ENCODE data around the gene FGF5.
"Not testable (repeated sequence)": the region's sequence is repeated elsewhere in the genome, so short reads cannot be mapped to it uniquely, and the experiment has no call there.

Gene FGF5

DNA sequence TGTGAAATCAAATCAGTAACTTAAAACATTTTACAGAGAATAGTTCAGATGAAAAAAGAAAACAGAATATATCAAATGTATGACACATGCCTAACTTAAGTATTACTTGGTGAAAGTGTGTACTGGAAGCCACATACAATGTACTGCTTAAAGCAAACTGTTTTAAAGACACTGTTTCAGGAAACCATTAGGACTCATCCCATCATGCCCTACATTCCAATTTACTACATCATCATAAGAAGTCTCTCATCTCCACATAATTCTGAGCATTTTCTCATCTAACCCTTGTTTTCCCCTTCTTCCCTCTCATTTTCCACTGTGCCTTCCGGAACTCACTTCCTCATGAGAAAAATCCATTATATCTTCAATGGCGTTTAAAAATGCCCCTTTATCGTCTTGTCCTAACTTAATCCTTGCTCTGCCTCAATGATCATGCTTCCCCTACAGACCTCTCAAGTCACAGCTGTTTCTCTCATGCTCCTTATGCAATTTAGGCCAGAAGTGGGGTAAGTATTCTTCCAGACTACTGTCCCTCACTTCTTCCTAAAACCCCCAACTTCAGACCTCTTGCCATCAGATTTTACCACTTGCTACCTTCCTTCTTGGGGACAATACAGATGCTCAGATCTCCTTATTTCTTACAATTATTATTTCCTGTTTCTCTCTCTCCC lies 26.8 kb upstream of the FGF5 start:
- TF ChIP-seq, protein P1, sequence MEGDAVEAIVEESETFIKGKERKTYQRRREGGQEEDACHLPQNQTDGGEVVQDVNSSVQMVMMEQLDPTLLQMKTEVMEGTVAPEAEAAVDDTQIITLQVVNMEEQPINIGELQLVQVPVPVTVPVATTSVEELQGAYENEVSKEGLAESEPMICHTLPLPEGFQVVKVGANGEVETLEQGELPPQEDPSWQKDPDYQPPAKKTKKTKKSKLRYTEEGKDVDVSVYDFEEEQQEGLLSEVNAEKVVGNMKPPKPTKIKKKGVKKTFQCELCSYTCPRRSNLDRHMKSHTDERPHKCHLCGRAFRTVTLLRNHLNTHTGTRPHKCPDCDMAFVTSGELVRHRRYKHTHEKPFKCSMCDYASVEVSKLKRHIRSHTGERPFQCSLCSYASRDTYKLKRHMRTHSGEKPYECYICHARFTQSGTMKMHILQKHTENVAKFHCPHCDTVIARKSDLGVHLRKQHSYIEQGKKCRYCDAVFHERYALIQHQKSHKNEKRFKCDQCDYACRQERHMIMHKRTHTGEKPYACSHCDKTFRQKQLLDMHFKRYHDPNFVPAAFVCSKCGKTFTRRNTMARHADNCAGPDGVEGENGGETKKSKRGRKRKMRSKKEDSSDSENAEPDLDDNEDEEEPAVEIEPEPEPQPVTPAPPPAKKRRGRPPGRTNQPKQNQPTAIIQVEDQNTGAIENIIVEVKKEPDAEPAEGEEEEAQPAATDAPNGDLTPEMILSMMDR (IDR thresholded peaks at IDR 0.05; ENCODE audit: extremely low read depth, missing control alignments), result no peak
- no peak for DNase-seq (ENCODE audit: low spot score)

DNA sequence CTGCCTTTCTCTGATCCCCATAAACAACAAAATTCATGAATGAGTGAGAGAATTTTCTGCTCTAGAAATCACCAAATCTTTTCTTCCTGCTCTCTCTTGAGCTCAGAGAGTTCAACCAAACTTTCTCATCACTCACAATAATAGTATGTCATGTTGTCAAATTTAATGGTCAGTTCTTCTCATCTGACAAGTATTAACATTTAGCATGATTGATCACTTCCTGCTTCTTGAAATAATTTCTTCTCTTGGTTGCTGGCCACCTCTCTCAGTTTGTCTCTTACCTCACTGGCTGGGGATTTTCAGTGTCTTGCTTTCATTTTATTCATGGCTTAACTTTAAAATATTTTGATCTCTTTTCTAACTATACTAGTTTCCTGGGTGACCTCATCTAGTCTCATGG lies 25.5 kb upstream of the FGF5 start:
- no peak for DNase-seq (ENCODE audit: low spot score)
- TF ChIP-seq, protein P1 (IDR thresholded peaks at IDR 0.05; ENCODE audit: extremely low read depth, missing control alignments), result no peak

DNA sequence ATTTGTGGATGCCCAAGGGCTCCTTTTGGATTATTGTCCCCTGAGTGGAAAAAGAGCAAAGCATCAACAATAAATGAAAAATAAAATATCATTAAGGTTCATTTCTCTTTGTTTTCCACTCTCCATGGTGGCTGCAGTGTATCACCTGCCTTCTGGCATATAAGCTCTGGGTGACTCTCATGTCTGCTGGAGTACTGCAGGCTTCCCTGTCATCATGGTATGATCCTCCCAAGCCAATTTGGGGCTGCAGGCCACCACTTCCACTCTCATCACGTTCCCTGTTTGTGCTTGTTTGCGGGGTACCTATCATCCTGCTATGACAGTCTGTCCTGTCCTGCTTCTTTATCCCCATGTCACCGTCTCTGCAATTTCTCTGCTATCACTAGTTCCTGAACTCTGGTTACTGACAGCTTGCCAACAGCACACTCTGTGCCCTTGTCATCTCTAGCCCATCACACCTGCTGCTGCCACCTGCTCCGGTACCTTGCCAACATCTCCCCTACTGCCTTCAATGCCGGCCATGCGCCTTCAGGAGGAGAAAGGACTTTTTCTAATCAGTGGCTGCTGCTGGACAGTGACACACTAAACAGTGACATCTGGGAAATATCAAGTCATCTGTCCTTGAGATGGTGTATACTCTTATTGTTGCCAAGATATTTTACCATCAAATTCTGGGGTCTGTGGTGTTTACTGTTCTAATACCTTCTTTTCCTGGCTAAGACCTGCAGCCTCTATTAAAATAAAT lies 23.0 kb upstream of the FGF5 start:
- TF ChIP-seq, protein P1 (IDR thresholded peaks at IDR 0.05; ENCODE audit: extremely low read depth, missing control alignments), result no peak
- DNase-seq (ENCODE audit: low spot score), result no peak

DNA sequence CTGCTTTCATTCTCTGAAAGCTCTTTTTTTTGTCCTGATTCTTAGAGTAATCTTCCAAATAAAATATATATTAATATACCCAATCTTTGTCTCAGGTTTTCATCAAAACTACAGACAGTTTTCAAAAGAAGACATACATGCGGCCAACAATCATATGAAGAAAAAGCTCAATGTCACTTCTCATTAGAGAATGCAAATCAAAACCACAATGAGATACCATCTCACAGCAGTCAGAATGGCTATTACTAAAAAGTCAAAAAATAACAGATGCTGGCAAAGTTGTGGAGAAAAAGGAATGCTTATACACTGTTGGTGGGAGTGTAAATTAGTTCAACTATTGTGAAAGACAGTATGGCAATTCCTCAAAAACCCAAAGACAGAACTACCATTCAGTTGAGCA lies 19.0 kb upstream of the FGF5 start:
- DNase-seq (ENCODE audit: low spot score), result not testable (repeated sequence)

DNA sequence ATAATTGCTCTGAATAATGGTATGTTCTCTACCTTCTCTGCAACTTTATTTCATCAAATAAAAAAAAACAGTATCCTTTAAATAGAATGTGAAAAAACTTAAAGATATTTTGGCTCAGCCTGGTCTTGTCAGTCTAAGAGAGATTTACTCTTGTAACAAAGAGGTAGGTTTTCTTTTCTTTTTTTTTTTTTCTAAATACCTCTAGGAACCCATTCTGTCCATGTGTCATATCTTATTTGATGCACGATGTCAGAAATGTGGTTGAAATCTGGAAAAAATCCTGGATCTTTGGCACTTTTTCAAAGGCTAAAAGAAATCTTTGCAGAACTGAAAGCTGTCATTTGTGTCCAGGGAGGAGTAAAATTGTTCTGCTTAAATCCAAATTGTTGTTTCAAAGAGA lies 17.3 kb upstream of the FGF5 start:
- no peak for DNase-seq (ENCODE audit: low spot score)
- TF ChIP-seq, protein P1 (IDR thresholded peaks at IDR 0.05; ENCODE audit: extremely low read depth, missing control alignments), result no peak

DNA sequence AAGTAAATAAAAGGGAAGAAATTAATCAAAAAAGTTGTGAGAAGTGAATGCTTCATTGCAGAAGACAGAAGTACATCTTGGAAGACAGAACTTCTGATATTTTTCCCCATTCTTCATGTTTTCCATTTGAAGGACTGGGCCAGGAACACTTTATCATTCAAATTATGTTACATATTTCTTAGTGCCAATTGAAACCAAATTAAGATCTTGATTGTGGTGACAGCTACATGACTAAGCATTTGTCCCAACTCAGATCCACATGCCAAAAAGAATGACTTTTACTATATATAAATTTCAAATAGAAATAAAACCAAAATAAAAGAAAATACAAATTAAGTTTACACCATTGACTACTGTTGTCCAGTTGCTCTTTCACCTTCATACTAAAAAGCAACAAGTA lies 14.0 kb upstream of the FGF5 start:
- TF ChIP-seq, protein P1 (IDR thresholded peaks at IDR 0.05; ENCODE audit: extremely low read depth, missing control alignments), result no peak

DNA sequence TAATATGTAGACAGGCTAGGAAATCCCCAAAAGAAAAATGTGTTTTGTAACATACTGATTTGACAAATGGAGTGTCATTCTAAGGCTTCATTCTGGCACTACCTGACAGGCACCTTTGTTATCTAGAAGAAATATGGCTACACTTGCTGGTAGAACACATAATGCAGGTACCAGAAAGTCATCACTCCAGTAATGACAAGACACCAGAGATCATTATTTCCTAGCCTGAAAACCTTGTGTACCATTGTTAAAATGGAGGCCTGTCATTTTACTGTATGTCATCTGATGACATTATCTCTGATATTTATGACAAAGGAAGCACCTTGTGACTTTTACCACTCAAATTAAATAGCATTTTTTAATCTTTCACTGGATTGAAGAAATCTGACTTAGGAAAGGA lies 13.5 kb upstream of the FGF5 start:
- TF ChIP-seq, protein P1 (IDR thresholded peaks at IDR 0.05; ENCODE audit: extremely low read depth, missing control alignments), result no peak

More for the DNA sequence above, 14.0 kb upstream of the FGF5 start:
- no peak for DNase-seq (ENCODE audit: low spot score)

DNA sequence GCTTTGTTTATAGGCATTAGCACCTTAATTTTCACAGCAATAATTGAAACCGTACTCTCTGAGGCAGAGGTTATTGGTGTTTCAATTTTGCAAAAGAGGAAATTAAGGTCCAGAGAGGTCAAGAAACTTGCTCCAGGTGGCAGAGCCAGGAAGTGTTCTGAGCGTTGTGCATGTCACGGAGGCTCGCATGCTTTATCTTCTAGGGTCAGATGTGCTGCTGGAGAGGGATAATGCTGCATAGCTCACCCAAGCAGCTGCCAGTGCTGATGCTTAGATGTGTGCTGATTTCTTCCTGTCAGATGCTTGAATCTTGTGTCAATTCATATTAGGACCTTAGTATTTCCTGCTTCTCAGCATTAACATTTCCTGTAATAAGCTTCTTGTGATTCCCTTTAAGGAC lies 13.0 kb upstream of the FGF5 start:
- DNase-seq (ENCODE audit: low spot score), result no peak
- TF ChIP-seq, protein P1 (IDR thresholded peaks at IDR 0.05; ENCODE audit: extremely low read depth, missing control alignments), result no peak

More for the DNA sequence above, 13.5 kb upstream of the FGF5 start:
- DNase-seq (ENCODE audit: low spot score), result no peak

All from GM20000 (cell line).